SU-DHL-6 (cell line): ENCODE measurements around the gene FOXC1.
A peak's percentile ranks its signal among the peaks of the same experiment; 100 is the strongest.

Source experiments
- H2AFZ ChIP-seq: fragments of 200-600 bp; sonication (generic); 2 replicates; pipeline ENCODE4 v1.6.1; 2014; ENCODE audit warnings: low read depth, mild to moderate bottlenecking, moderate library complexity, mixed read lengths, antibody characterized with exemption, low read length; ENCODE audit not compliant: severe bottlenecking
- H3F3A ChIP-seq: fragments of 200-600 bp; shearing (Covaris generic); 2 replicates; pipeline ENCODE4 v1.6.0; 2016; ENCODE audit warnings: antibody characterized with exemption, mild to moderate bottlenecking; ENCODE audit not compliant: insufficient read depth
- H3K27ac ChIP-seq: fragments of 200-600 bp; sonication (generic); 2 replicates; pipeline ENCODE4 v1.5.1; 2016; ENCODE audit warnings: low read depth, mild to moderate bottlenecking, low read length, moderate library complexity, mixed read lengths
- H3K27me3 ChIP-seq: fragments of 200-600 bp; sonication (generic), shearing (Covaris generic); 2 replicates; pipeline ENCODE4 v1.6.0; 2014; ENCODE audit warnings: mild to moderate bottlenecking, low read length
- H3K36me3 ChIP-seq: fragments of 200-600 bp; sonication (generic); 2 replicates; pipeline ENCODE4 v1.6.1; 2014; ENCODE audit warnings: mild to moderate bottlenecking, low read length, mixed read lengths
- H3K4me2 ChIP-seq: fragments of 300-600, 200-600 bp; shearing (Covaris generic), sonication (generic); 2 replicates; pipeline ENCODE4 v1.6.0; 2014; ENCODE audit warnings: low read length, low read depth, mild to moderate bottlenecking; ENCODE audit not compliant: poor library complexity, severe bottlenecking
- H3K4me3 ChIP-seq: fragments of 200-600 bp; sonication (generic); 2 replicates; pipeline ENCODE4 v1.5.1; 2014; ENCODE audit warnings: antibody characterized with exemption, low read length, mild to moderate bottlenecking, mixed read lengths; ENCODE audit not compliant: insufficient read depth, poor library complexity, severe bottlenecking
- H3K79me2 ChIP-seq: fragments of 200-600 bp; sonication (generic); 2 replicates; pipeline ENCODE4 v1.6.1; 2014; ENCODE audit warnings: mild to moderate bottlenecking, low read length, moderate library complexity; ENCODE audit not compliant: insufficient read depth
- H3K9ac ChIP-seq: fragments of 200-600 bp; sonication (generic); 2 replicates; pipeline ENCODE4 v1.7.0; 2014; ENCODE audit warnings: mild to moderate bottlenecking, low read length
- H3K9me2 ChIP-seq: fragments of 200-600 bp; sonication (generic); replicated peaks from 2 replicates; pipeline ENCODE4 v1.6.1; 2014; ENCODE audit warnings: low read length; ENCODE audit not compliant: insufficient read depth
- H3K9me3 ChIP-seq: fragments of 200-600 bp; sonication (generic); 2 replicates; pipeline ENCODE4 v1.6.1; 2014; ENCODE audit warnings: low read length, mixed read lengths; ENCODE audit not compliant: insufficient read depth
- H4K20me1 ChIP-seq: fragments of 200-600 bp; sonication (generic); 2 replicates; pipeline ENCODE4 v1.6.1; 2014; ENCODE audit warnings: low read depth, mild to moderate bottlenecking, antibody characterized with exemption, low read length, moderate library complexity, mixed read lengths
- CTCF ChIP-seq: fragments of 200-600 bp; sonication (generic); IDR thresholded peaks from one replicate; pipeline ENCODE4 v1.5.1; 2017; ENCODE audit warnings: antibody characterized with exemption, mild to moderate bottlenecking, low read length, moderate library complexity; ENCODE audit not compliant: insufficient read depth, poor library complexity, severe bottlenecking
- EZH2phosphoT487 ChIP-seq: fragments of 200-600 bp; sonication (generic), shearing (Covaris generic); conservative IDR thresholded peaks from 2 replicates; pipeline ENCODE4 v1.6.1; 2018; ENCODE audit warnings: mild to moderate bottlenecking, antibody characterized with exemption, low read length, moderate library complexity, mixed read lengths

The FOXC1 gene

GRCh38 chr6:1608222-1609040 lies 1.3 kb upstream of the FOXC1 start:
- H3K79me2 ChIP-seq, result no peaks in the 10 kb centered on the region
- H3K4me3 ChIP-seq, result no peak overlapping the region
- no peak overlapping the region for H2AFZ ChIP-seq
- H3F3A ChIP-seq, result peaks cover 16% of the 10 kb centered on the region
- H3K4me2 ChIP-seq, result peak overlapping the region; percentile 63
- H3K9me3 ChIP-seq, result no peaks in the 10 kb centered on the region
- H3K9ac ChIP-seq, result no peak overlapping the region
- H4K20me1 ChIP-seq, result no peaks in the 10 kb centered on the region
- TF ChIP-seq EZH2phosphoT487, result no peak
- TF ChIP-seq CTCF, result no peak
- no peaks in the 10 kb centered on the region for H3K9me2 ChIP-seq
- no peak overlapping the region for H3K27ac ChIP-seq
- H3K27me3 ChIP-seq, result no peaks in the 10 kb centered on the region
- no peaks in the 10 kb centered on the region for H3K36me3 ChIP-seq

- Histone ChIP-seq H3K4me3 (peak overlapping the region; percentile 64), H3K36me3 (no peaks in the 10 kb centered on the region), H3K27ac (no peak overlapping the region), H3K79me2 (no peaks in the 10 kb centered on the region), H3K4me2 (peak overlapping the region; percentile 63), H3F3A (peaks cover 16% of the 10 kb centered on the region), H3K27me3 (no peaks in the 10 kb centered on the region), H3K9me3 (no peaks in the 10 kb centered on the region), H3K9ac (peak overlapping the region; percentile 49), H4K20me1 (no peaks in the 10 kb centered on the region), H2AFZ (peak overlapping the region; percentile 81), H3K9me2 (no peaks in the 10 kb centered on the region)
- TF ChIP-seq EZH2phosphoT487, result peak; percentile 94; the same call in 1 of the 2 replicates
- no peak for TF ChIP-seq CTCF
Measured at GRCh38 chr6:1609041-1609647, 571 bp upstream of the FOXC1 start.

- H3K4me2 ChIP-seq, result no peak overlapping the region
- TF ChIP-seq EZH2phosphoT487 (no peak), CTCF (no peak)
- H3K79me2 ChIP-seq, result no peaks in the 10 kb centered on the region
- no peak overlapping the region for H2AFZ ChIP-seq
- H3K9me2 ChIP-seq, result no peaks in the 10 kb centered on the region
- H3K27ac ChIP-seq, result no peak overlapping the region
- no peaks in the 10 kb centered on the region for H3K36me3 ChIP-seq
- H3F3A ChIP-seq, result peaks cover 16% of the 10 kb centered on the region
- H3K4me3 ChIP-seq, result no peak overlapping the region
- no peaks in the 10 kb centered on the region for H4K20me1 ChIP-seq
- no peaks in the 10 kb centered on the region for H3K9me3 ChIP-seq
- no peaks in the 10 kb centered on the region for H3K27me3 ChIP-seq
- no peak overlapping the region for H3K9ac ChIP-seq
Measured at GRCh38 chr6:1610497-1611321, 994 bp downstream of the FOXC1 start.
